ENCODE measurements around the gene MYEF2. TPM values are rescaled to one million over a fixed set of nuclear protein-coding genes. Genes with fewer than 3 reads are reported as not detected.
A peak's percentile ranks its signal among the peaks of the same experiment; 100 is the strongest.

Gene MYEF2
- total RNA-seq, 1 experiment from 2014 or later = 111 TPM

DNA sequence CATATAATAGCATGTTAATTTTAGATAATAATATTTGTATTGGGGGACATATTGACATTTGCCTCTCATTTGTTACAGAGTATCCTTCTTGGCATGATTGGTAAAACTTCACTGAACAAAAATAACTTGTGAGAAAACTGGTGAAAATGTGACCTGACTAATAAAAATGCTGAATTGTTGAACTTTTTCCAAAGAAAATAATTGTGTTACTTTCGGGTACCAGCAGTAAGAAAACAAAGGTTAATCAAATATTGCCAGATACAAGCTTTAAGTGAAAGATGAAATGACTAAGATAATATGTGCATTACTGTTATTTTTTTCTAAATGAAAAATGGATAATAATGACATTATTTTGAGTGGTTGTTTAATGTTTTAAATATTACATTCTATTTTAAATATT is 43.2 kb upstream of the MYEF2 start:
- CTCF ChIA-PET = no interaction called here
- DNase-seq (ENCODE audit: low spot score) = no peak
- ATAC-seq = no peak
- H3K9me3 Mint-ChIP-seq = no peaks in the 10 kb centered on the region
- H3K27ac Mint-ChIP-seq = no peak overlapping the region
- no peak overlapping the region for H3K4me3 Mint-ChIP-seq
- no peaks in the 10 kb centered on the region for H3K4me1 Mint-ChIP-seq
- TF ChIP-seq GRHL2 (CRISPR knock-in tag; IDR thresholded peaks at IDR 0.05; ENCODE audit: insufficient replicate concordance, severe bottlenecking) (no peak), USF2 (CRISPR knock-in tag; IDR thresholded peaks at IDR 0.05) (no peak), MXD4 (CRISPR knock-in tag; IDR thresholded peaks at IDR 0.05; ENCODE audit: borderline replicate concordance) (no peak), SMAD3 (CRISPR knock-in tag; IDR thresholded peaks at IDR 0.05; ENCODE audit: borderline replicate concordance) (no peak)
- H3K27me3 Mint-ChIP-seq (ENCODE audit: low read depth) = no peaks in the 10 kb centered on the region
- POLR2A ChIA-PET = no interaction called here
- no peaks in the 10 kb centered on the region for H3K36me3 Mint-ChIP-seq

DNA sequence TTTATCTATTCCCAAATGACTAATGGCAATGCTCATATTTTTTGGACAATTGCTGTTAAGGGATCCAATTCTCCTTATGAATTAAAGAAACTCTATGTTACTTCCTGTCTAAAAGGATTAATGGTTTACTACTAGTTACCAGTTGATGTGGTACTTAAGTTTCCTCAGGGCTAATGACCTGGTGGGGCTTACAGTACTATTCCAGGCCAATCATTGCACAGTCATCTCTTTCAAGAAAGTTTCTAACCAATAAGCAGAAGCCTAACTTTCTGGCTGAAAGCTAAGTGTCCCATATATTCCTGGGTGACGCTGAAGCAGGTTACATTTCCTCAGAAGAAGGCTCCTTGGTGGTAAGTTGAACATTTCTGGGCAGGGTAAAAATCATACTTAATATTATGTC is 27.9 kb upstream of the MYEF2 start, which contains the start of gene SLC12A1:
SLC12A1 (plus strand) TSS at position 322 of the 400 bp plus-strand sequence. CDS start 1,418 bp downstream, outside the sequence.
- POLR2A ChIA-PET = no interaction called here
- Mint-ChIP-seq H3K9me3 (no peaks in the 10 kb centered on the region), H3K27me3 (ENCODE audit: low read depth) (no peaks in the 10 kb centered on the region), H3K4me3 (no peak within 1 kb of the TSS), H3K27ac (no peak within 1 kb of the TSS), H3K36me3 (no peaks in the 10 kb centered on the region), H3K4me1 (peaks cover 15% of the 10 kb centered on the region)
- TF ChIP-seq OVOL2 (CRISPR knock-in tag; IDR thresholded peaks at IDR 0.05; ENCODE audit: borderline replicate concordance) (no peak), ESRRA (CRISPR knock-in tag; IDR thresholded peaks at IDR 0.05; ENCODE audit: borderline replicate concordance) (no peak), RORB (CRISPR knock-in tag; IDR thresholded peaks at IDR 0.05) (no peak), PREB (CRISPR knock-in tag; IDR thresholded peaks at IDR 0.05; ENCODE audit: borderline replicate concordance) (no peak)
- DNase-seq (ENCODE audit: low spot score) = no peak
- CTCF ChIA-PET = no interaction called here
- ATAC-seq = no peak

- ATAC-seq = peak; percentile 57
Measured at GRCh38 chr15:48202068-48202467, 24.0 kb upstream of the MYEF2 start.

GRCh38 chr15:48191574-48192225 is 13.6 kb upstream of the MYEF2 start, which contains the start of gene CTXN2:
Gene CTXN2 (plus strand): TSS chr15:48191665. CDS start chr15:48201301, 9,636 bp downstream.
- CTCF ChIA-PET = no interaction called here
- DNase-seq (ENCODE audit: low spot score) = no peak

More at GRCh38 chr15:48202068-48202467, 24.0 kb upstream of the MYEF2 start:
- no peak for DNase-seq (ENCODE audit: low spot score)
- no peak for TF ChIP-seq MXD4 (CRISPR knock-in tag; IDR thresholded peaks at IDR 0.05; ENCODE audit: borderline replicate concordance)
- TF ChIP-seq, protein P1, sequence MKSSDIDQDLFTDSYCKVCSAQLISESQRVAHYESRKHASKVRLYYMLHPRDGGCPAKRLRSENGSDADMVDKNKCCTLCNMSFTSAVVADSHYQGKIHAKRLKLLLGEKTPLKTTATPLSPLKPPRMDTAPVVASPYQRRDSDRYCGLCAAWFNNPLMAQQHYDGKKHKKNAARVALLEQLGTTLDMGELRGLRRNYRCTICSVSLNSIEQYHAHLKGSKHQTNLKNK (CRISPR knock-in tag; IDR thresholded peaks at IDR 0.05) = no peak
- no peak for TF ChIP-seq ATF1 (CRISPR knock-in tag; IDR thresholded peaks at IDR 0.05)
- H3K27me3 Mint-ChIP-seq (ENCODE audit: low read depth) = no peaks in the 10 kb centered on the region
- CTCF ChIA-PET = interaction anchor here (1.3 kb wide), 1 partner anchor 89 kb away, joined by 4 read pairs; no protein-coding TSS in a partner anchor
- no peak overlapping the region for H3K4me3 Mint-ChIP-seq
- H3K36me3 Mint-ChIP-seq = no peaks in the 10 kb centered on the region
- peaks cover 12% of the 10 kb centered on the region for H3K4me1 Mint-ChIP-seq
- POLR2A ChIA-PET = no interaction called here
- H3K27ac Mint-ChIP-seq = no peak overlapping the region
- H3K9me3 Mint-ChIP-seq = no peaks in the 10 kb centered on the region

More at GRCh38 chr15:48191574-48192225, 13.6 kb upstream of the MYEF2 start, which contains the start of gene CTXN2:
- POLR2A ChIA-PET = interaction anchor here (1.1 kb wide), 1 partner anchor 13 kb away, joined by 4 read pairs; the partner anchor contains the start of gene MYEF2
- H3K27me3 Mint-ChIP-seq (ENCODE audit: low read depth) = peaks cover 39% of the 10 kb centered on the region
- ATAC-seq = peak; percentile 70
- H3K4me1 Mint-ChIP-seq = peaks cover 16% of the 10 kb centered on the region
- no peaks in the 10 kb centered on the region for H3K9me3 Mint-ChIP-seq
- H3K36me3 Mint-ChIP-seq = no peaks in the 10 kb centered on the region
- no peak within 1 kb of the TSS for H3K27ac Mint-ChIP-seq
- H3K4me3 Mint-ChIP-seq = peak within 1 kb of the TSS; percentile 86
- TF ChIP-seq, protein P2, sequence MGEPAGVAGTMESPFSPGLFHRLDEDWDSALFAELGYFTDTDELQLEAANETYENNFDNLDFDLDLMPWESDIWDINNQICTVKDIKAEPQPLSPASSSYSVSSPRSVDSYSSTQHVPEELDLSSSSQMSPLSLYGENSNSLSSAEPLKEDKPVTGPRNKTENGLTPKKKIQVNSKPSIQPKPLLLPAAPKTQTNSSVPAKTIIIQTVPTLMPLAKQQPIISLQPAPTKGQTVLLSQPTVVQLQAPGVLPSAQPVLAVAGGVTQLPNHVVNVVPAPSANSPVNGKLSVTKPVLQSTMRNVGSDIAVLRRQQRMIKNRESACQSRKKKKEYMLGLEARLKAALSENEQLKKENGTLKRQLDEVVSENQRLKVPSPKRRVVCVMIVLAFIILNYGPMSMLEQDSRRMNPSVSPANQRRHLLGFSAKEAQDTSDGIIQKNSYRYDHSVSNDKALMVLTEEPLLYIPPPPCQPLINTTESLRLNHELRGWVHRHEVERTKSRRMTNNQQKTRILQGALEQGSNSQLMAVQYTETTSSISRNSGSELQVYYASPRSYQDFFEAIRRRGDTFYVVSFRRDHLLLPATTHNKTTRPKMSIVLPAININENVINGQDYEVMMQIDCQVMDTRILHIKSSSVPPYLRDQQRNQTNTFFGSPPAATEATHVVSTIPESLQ (CRISPR knock-in tag; IDR thresholded peaks at IDR 0.05) = no peak
- TF ChIP-seq, protein P3, sequence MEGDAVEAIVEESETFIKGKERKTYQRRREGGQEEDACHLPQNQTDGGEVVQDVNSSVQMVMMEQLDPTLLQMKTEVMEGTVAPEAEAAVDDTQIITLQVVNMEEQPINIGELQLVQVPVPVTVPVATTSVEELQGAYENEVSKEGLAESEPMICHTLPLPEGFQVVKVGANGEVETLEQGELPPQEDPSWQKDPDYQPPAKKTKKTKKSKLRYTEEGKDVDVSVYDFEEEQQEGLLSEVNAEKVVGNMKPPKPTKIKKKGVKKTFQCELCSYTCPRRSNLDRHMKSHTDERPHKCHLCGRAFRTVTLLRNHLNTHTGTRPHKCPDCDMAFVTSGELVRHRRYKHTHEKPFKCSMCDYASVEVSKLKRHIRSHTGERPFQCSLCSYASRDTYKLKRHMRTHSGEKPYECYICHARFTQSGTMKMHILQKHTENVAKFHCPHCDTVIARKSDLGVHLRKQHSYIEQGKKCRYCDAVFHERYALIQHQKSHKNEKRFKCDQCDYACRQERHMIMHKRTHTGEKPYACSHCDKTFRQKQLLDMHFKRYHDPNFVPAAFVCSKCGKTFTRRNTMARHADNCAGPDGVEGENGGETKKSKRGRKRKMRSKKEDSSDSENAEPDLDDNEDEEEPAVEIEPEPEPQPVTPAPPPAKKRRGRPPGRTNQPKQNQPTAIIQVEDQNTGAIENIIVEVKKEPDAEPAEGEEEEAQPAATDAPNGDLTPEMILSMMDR (IDR thresholded peaks at IDR 0.05) = no peak

All from WTC11 (cell line).